Measurements from ENCODE around the gene POU2F1. TPM values are rescaled to one million over a fixed set of nuclear protein-coding genes. Genes with fewer than 3 reads are reported as not detected.

Gene POU2F1
- 16.6 and 20.0 TPM in 2 replicates for total RNA-seq

DNA sequence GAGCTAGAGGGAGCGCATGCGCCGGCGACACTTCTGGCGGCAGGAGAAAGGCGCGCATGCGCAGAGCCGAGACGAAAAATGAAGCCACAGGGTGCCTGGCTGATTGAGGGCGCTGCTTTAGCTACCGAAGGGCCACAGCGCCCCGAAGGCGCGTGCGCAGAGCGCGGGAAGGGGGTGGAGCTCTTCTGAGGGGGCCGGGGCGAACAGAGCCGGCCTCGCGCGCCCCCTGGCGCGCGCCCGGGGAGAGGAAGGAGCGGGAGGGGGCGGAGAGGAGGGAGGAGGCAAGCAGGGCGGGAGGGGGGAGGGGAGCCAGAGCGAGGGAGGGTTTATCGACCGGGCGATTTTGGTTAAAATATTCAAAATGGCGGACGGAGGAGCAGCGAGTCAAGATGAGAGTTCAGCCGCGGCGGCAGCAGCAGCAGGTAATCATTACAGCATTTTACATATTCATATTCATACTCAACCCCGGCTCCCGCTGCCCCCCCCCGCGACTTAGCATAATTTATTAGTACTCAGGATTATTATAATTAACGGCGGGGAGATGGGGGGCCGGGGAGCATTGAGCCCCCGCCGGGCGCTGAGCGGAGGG, at the start of gene POU2F1:
POU2F1 (plus strand) TSS at position 350 of the 589 bp plus-strand sequence; CDS start at position 362, 12 bp downstream.
- intact Hi-C loops (cut with micrococcal nuclease) = loop anchor here (1.0 to 5.0 kb wide), 23 partner anchors 98 to 1886 kb away; partner anchors contain the start of genes ATP1B1, CD247, DCAF6 and ILDR2

- intact Hi-C loops (cut with micrococcal nuclease) = no loop called here
Observed at GRCh38 chr1:167171286-167171929, 49.3 kb upstream of the POU2F1 start.

DNA sequence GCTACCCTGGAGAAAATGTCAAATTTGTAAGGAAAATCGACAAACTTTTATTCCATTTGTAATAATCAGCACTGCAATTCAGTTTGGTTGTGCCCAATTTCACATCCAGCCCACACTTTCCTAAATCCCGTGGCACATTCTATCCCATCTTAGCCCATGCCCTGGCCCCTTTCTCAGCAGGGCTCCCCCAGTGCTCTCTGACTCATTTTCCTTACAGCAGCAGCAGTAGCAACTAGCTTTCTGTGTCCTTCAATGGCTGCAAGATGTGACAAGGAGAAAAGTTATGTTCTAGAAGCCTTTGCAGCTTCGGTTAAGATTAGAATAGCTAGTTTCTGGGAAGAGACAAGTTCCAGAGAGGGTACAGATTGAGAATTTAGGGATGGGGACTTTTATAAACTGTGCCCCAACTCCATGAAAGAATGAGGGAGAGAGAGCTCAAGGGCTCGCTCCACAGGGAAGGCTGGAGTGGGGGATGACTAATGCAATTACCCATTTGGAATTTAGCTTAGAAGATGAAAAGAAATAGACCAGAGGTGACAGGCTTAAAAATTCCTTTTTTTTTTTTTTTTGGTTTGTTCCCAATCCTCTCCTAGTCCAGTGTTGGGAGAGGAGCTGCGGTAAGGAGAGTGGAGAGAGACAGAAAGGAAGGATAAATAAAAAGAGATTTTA, 47.0 kb upstream of the POU2F1 start:
- intact Hi-C loops (cut with micrococcal nuclease) = no loop called here

- intact Hi-C loops (cut with micrococcal nuclease) = no loop called here
Observed at GRCh38 chr1:167175901-167176300, 44.8 kb upstream of the POU2F1 start.

- intact Hi-C loops (cut with micrococcal nuclease) = no loop called here
Observed at GRCh38 chr1:167178831-167179230, 41.9 kb upstream of the POU2F1 start.

GRCh38 chr1:167182571-167183320, 37.9 kb upstream of the POU2F1 start:
- intact Hi-C loops (cut with micrococcal nuclease) = no loop called here

DNA sequence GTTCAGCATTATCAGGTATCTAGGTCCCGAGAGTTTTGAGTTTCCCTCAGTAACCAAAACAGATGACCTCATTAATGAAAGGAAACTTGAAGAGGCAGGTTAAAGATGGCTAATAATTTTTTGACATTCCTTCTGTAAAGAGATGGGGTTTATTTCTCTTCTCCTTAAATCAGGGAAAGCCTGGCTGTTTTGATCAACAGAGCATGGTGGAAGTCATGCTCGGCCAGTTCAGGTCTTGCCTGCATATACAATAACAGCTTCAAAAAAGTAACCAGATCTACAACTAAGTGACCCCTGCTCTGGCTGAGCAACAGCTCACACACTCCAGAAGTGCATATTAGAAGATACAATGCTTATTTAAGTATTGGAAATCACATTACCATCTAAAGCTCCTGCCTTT, 36.6 kb upstream of the POU2F1 start:
- intact Hi-C loops (cut with micrococcal nuclease) = no loop called here

GRCh38 chr1:167185062-167185461, 35.6 kb upstream of the POU2F1 start:
- intact Hi-C loops (cut with micrococcal nuclease) = no loop called here

DNA sequence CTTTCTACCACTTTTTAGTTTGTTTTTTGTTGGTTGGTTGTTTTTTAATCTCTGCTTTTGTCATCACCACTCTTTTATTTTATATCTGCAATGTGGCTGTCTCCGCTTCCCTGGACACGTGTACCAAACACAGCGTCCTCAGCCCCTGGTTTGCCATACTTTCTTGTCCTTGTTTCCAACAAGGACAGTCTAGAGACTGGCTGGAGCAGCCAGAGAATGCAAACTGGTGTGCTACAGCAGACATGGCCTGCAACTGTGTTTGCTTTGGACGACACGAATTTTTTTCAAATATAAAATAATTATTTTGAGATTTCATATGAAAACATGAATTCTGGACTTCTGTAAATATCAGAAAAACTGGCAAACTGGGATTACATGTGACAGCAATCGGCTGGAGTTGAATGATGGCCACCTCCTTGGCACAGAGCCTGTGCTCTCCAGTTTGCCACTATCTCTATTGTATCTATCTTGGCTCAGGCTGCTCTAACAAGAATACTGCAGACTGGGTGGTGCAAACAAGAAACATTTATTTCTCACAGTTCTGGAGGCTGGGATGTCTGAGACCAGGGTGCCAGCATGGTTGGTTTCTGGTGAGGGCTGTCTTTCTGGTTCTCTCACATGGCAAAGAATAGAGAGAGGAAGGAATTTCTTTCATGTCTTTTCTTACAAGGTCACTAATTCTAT, 34.6 kb upstream of the POU2F1 start:
- intact Hi-C loops (cut with micrococcal nuclease) = no loop called here

DNA sequence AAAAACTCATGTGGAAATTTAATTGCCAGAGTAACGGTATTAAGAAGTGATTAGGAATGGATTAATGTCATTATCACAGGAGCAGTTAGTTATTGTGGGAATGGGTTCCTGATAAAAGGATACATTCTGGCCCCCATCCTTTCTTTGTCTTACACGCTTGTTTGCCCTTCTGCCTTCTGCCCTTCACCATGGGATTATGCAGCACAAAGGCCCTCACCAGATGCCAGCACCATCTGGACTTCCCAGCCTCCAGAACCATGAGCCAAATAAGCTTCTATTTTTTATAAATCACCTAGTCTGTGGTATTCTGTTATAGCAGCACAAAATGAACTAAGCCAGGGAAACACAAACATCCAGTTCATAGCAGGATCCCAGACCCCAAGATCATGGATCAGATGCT, 33.9 kb upstream of the POU2F1 start:
- intact Hi-C loops (cut with micrococcal nuclease) = no loop called here

DNA sequence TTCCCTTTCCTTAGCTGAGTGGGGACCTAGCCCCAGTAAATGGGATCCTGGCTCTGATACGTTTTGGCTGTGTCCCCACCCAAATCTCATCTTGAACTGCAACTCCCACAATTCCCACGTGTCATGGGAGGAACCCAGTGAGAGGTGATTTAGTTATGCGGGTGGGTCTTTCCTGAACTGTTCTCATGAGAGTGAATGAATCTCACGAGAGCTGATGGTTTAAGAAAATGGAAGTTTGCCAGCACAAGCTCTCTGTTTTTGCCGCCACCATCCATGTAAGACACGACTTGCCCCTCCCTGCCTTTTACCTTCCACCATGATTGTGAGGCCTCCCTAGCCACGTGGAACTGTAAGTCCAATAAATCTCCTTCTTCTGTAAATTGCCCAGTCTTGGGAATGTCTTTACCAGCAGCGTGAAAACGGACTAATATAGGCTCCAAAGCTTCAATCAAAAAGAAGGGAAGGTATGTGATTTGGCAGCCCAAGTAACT, 29.9 kb upstream of the POU2F1 start:
- intact Hi-C loops (cut with micrococcal nuclease) = no loop called here

DNA sequence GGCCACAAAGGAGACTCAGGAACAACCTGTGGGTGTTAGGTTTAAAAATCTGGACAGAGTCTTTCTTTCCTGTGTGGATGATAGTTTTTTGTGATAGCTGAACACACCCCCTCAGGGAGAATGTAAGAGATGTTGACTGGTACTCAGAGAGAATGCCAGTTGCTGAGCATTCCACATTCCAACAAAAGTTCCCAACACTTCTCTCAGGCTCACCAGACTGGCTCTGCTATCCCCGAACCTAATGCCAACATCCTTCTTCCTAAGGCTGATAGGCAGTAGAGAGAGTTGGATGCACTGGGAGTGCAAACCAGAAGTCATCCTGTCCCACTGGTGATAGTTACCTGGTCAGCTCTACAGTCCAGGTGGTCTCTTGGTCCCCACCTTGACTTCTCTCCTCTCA, 28.7 kb upstream of the POU2F1 start:
- intact Hi-C loops (cut with micrococcal nuclease) = no loop called here

- intact Hi-C loops (cut with micrococcal nuclease) = no loop called here
Observed at GRCh38 chr1:167194182-167194581, 26.5 kb upstream of the POU2F1 start.

DNA sequence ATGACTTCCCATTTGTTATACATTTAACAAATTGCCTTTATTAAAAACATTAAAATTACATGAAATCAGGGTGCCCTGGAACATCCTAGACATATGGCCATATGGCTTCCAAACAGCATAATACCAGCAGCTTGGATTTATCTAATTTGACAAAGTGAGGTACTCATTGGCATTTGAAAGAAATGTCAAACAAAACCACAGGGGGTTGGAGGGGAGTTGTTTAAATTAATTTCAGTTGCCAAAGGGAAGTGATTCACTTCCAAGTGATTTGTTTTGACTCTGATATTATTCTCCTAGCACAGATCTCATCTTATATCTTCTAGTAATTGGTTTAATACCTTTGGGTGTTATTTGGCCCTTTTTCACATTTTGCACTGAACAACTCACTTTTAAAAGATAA, 24.5 kb upstream of the POU2F1 start:
- intact Hi-C loops (cut with micrococcal nuclease) = no loop called here

- intact Hi-C loops (cut with micrococcal nuclease) = no loop called here
Observed at GRCh38 chr1:167197236-167197635, 23.4 kb upstream of the POU2F1 start.

GRCh38 chr1:167197692-167198091, 23.0 kb upstream of the POU2F1 start:
- intact Hi-C loops (cut with micrococcal nuclease) = no loop called here

DNA sequence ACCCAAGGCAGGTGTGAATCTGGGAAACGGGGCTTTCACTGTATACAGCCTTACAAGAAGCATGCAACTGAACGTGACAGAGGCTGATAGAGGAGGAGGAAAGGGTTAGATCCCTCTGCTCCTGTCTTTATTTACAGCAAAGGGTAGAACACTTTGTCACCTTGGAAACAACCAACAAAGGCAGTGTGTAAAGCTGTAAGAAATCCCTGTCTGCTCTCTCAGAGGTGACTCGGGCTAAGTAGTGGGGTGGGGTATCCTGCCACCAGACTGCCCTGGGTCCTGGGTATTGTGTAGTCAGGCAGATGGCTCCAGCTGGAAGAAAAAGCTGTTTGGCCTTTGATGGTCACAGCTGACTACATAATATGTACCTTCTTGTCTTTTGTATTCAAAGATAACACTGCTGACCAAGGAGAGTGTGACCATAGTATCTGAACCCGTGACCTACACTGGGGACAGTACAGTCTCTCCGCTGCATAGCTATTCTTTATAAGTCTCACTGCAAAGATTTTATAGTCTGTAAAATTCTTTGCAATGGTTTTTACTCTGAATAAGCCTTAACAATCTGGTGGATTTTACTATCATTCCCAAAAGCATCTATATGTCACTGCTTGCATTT, 22.1 kb upstream of the POU2F1 start:
- intact Hi-C loops (cut with micrococcal nuclease) = no loop called here

- intact Hi-C loops (cut with micrococcal nuclease) = no loop called here
Observed at GRCh38 chr1:167199656-167200055, 21.0 kb upstream of the POU2F1 start.

DNA sequence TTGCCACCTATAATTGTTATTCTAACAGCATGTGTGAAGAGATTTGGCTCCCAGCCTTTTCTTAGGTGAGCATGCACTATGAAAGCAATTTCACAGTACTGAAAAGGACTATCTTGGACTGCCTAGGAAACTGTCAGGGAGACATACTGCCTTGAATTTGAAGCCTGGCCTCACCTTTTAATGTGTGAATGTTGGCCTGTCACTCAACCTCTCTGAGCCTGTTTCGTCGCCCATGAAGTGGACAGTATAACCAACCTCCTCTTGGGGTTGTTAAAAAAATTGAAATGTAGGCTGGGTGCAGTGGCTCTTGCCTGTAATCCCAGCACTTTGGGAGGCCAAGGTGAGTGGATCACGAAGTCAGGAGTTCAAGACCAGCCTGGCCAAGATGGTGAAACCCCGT, 20.4 kb upstream of the POU2F1 start:
- intact Hi-C loops (cut with micrococcal nuclease) = no loop called here

- intact Hi-C loops (cut with micrococcal nuclease) = no loop called here
Observed at GRCh38 chr1:167200749-167201148, 19.9 kb upstream of the POU2F1 start.

- intact Hi-C loops (cut with micrococcal nuclease) = no loop called here
Observed at GRCh38 chr1:167202049-167202448, 18.6 kb upstream of the POU2F1 start.

Measured in T-helper 1 cell treated with Interleukin-12 subunit alpha and Interleukin-12 subunit beta and Interleukin-4 antibody, amounts not matched to agents 30 ng/mL and 1 ng/mL, for 36 hours (primary cell).